ENCODE data around the gene MRI1. TPM values are rescaled to one million over a fixed set of nuclear protein-coding genes. Genes with fewer than 3 reads are reported as not detected.
A peak's percentile ranks its signal among the peaks of the same experiment; 100 is the strongest.

The MRI1 gene
- polyA plus RNA-seq, 3 donors = 3.8 to 48.9 (median 4.4) TPM

DNA sequence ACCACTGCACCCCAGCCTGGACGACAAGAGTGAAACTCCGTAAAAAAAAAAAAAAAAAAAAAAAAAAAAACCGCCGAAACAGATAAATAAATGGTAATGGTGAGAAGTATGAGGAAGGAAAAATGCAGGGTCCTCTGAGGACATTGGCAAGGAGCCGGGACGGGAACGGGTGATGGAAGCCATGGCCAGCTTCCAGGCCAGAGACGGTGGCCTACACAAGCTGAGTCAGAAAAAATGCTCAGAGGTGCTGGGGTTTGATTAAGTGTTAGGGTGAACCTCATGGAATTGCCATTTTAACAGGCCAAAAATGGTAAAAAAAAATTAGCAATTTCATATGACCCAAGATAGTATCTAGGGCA lies 30.1 kb downstream of the MRI1 start:
- intact Hi-C loops (cut with micrococcal nuclease) = no loop called here
- no peaks in the 10 kb centered on the region for H3K27me3 ChIP-seq (ENCODE audit: control insufficient read depth in 2 of 2, insufficient read depth in 2 of 2, low read length in 2 of 2)
- peak overlapping the region; percentile 95 for H2AFZ ChIP-seq (ENCODE audit: insufficient read depth, low read depth, low read length, poor library complexity, severe bottlenecking)
- H3K9me3 Mint-ChIP-seq = peaks cover 0 to 5% (median 0%) of the 10 kb centered on the region in 7 donors
- no peaks in the 10 kb centered on the region for H4K20me1 ChIP-seq (ENCODE audit: insufficient read depth, low read length)
- H3K4me3 ChIP-seq (replicated peaks in 1 of 3; ENCODE audit: low read depth in 2 of 3, low read length in 3 of 3) = peak overlapping the region; percentile 57 to 91 (median 88)
- 0% methylated on average over 4 of the region's 8 CpGs for WGBS (ENCODE audit: insufficient coverage)
- H3K9me3 ChIP-seq (replicated peaks in 1 of 2; ENCODE audit: control insufficient read depth in 1 of 2, insufficient read depth in 1 of 2, low read length in 2 of 2) = no peaks in the 10 kb centered on the region
- H3K4me2 ChIP-seq (replicated peaks; ENCODE audit: extremely low read depth, low read length, poor library complexity, severe bottlenecking) = peak overlapping the region; percentile 98
- H3K27me3 Mint-ChIP-seq (ENCODE audit: low read depth in 3 of 3) = peaks cover 0 to 9% (median 0%) of the 10 kb centered on the region in 3 donors
- no peaks in the 10 kb centered on the region for H3K79me2 ChIP-seq (ENCODE audit: insufficient read depth, low read length)
- peak overlapping the region; percentile 95 to 98 for H3K4me3 Mint-ChIP-seq
- peaks cover 39% of the 10 kb centered on the region for H3K4me1 Mint-ChIP-seq
- TF ChIP-seq, protein P1, sequence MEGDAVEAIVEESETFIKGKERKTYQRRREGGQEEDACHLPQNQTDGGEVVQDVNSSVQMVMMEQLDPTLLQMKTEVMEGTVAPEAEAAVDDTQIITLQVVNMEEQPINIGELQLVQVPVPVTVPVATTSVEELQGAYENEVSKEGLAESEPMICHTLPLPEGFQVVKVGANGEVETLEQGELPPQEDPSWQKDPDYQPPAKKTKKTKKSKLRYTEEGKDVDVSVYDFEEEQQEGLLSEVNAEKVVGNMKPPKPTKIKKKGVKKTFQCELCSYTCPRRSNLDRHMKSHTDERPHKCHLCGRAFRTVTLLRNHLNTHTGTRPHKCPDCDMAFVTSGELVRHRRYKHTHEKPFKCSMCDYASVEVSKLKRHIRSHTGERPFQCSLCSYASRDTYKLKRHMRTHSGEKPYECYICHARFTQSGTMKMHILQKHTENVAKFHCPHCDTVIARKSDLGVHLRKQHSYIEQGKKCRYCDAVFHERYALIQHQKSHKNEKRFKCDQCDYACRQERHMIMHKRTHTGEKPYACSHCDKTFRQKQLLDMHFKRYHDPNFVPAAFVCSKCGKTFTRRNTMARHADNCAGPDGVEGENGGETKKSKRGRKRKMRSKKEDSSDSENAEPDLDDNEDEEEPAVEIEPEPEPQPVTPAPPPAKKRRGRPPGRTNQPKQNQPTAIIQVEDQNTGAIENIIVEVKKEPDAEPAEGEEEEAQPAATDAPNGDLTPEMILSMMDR (IDR thresholded peaks at IDR 0.05) = no peak
- no peaks in the 10 kb centered on the region for H3K36me3 Mint-ChIP-seq
- H3K27ac ChIP-seq (ENCODE audit: low read depth in 1 of 2, low read length in 2 of 2) = peak overlapping the region; percentile 6 to 90
- peaks cover 38 to 39% of the 10 kb centered on the region in 2 donors for H3K4me1 ChIP-seq (ENCODE audit: control insufficient read depth in 1 of 2, insufficient read depth in 2 of 2, low read length in 2 of 2)
- peak in 2 of 3 donors; percentile 37 to 46 for DNase-seq
- no peaks in the 10 kb centered on the region for H3K36me3 ChIP-seq (replicated peaks in 1 of 2; ENCODE audit: control insufficient read depth in 1 of 2, insufficient read depth in 2 of 2, low read length in 2 of 2)
- H3K27ac Mint-ChIP-seq = peak overlapping the region; percentile 85 to 98 (median 95)
- peak overlapping the region; percentile 85 for H3K9ac ChIP-seq (ENCODE audit: insufficient read depth, low read length, poor library complexity, severe bottlenecking)

DNA sequence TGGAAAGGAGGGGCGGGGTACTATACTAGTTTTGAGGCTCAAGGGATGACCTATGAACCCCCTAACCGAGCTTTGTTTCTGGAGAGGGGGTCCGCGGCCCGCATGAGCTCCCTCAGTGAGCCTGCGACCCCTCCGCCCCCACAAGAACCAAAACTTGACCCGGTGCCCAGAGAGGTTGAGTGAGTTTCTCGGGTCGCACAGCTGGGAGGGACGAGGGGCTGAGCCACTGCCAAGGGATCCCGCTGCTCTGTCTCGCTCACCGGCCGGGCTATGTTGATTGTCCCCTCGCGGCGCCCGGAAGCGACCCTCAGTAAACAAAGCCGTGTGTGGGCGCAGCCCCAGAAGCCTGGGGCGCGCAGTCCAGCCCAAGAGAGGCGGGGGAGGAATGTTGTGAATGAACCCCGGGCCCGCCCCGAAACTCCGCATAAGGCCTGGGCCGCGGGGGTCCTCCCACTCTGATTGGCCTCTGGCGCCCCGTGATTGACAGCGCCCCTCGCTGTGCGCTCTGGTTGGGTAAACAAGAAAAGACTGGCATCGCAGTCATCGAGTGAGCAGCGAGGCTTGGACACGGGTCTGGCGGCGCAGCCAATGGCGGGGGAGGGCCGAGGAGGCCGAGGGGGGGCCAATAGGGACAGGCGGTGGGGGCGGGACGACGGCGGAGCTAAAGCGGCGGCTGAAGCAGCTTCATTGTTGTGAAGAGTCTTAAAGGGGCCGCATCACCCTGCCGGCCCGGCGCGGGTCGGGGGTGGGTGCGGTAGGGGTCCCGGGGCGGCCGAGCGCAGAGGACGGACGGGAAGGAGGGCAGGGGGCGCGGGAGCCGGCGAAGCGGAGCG lies 30.7 kb downstream of the MRI1 start, which contains the start of gene ZSWIM4:
TSS of gene ZSWIM4 (plus strand) at position 687 of the 833 bp plus-strand sequence. CDS start 206 bp downstream, outside the sequence.
- H3K9ac ChIP-seq (ENCODE audit: insufficient read depth, low read length, poor library complexity, severe bottlenecking) = peak within 1 kb of the TSS; percentile 85
- H3K79me2 ChIP-seq (ENCODE audit: insufficient read depth, low read length) = no peaks in the 10 kb centered on the region
- intact Hi-C loops (cut with micrococcal nuclease) = loop anchor here in 1 of 2 donors (5.0 kb wide), 2 partner anchors 37 to 63 kb away; no protein-coding TSS in a partner anchor
- H4K20me1 ChIP-seq (ENCODE audit: insufficient read depth, low read length) = no peaks in the 10 kb centered on the region
- H3K36me3 ChIP-seq (replicated peaks in 1 of 2; ENCODE audit: control insufficient read depth in 1 of 2, insufficient read depth in 2 of 2, low read length in 2 of 2) = no peaks in the 10 kb centered on the region
- peak within 1 kb of the TSS; percentile 57 to 91 (median 88) for H3K4me3 ChIP-seq (replicated peaks in 1 of 3; ENCODE audit: low read depth in 2 of 3, low read length in 3 of 3)
- Mint-ChIP-seq H3K27ac (peak within 1 kb of the TSS; percentile 85 to 98 (median 95)), H3K27me3 (ENCODE audit: low read depth in 3 of 3) (peaks cover 0 to 9% (median 0%) of the 10 kb centered on the region in 3 donors), H3K36me3 (no peaks in the 10 kb centered on the region), H3K4me1 (peaks cover 38% of the 10 kb centered on the region), H3K4me3 (peak within 1 kb of the TSS; percentile 95 to 98), H3K9me3 (peaks cover 0 to 5% (median 0%) of the 10 kb centered on the region in 7 donors)
- H2AFZ ChIP-seq (ENCODE audit: insufficient read depth, low read depth, low read length, poor library complexity, severe bottlenecking) = peak within 1 kb of the TSS; percentile 95
- DNase-seq = peak; percentile 98
- H3K4me1 ChIP-seq (ENCODE audit: control insufficient read depth in 1 of 2, insufficient read depth in 2 of 2, low read length in 2 of 2) = peaks cover 32 to 33% of the 10 kb centered on the region in 2 donors
- H3K9me3 ChIP-seq (replicated peaks in 1 of 2; ENCODE audit: control insufficient read depth in 1 of 2, insufficient read depth in 1 of 2, low read length in 2 of 2) = no peaks in the 10 kb centered on the region
- peak within 1 kb of the TSS; percentile 29 to 90 for H3K27ac ChIP-seq (ENCODE audit: low read depth in 1 of 2, low read length in 2 of 2)
- peak within 1 kb of the TSS; percentile 98 for H3K4me2 ChIP-seq (replicated peaks; ENCODE audit: extremely low read depth, low read length, poor library complexity, severe bottlenecking)
- H3K27me3 ChIP-seq (ENCODE audit: control insufficient read depth in 2 of 2, insufficient read depth in 2 of 2, low read length in 2 of 2) = no peaks in the 10 kb centered on the region
- TF ChIP-seq, protein P1 (IDR thresholded peaks at IDR 0.05) = no peak
- under 1% methylated on average over 63 of the region's 71 CpGs for WGBS (ENCODE audit: insufficient coverage)
